ENCODE results near the gene DOCK2.
"Not testable (repeated sequence)": the region's sequence is repeated elsewhere in the genome, so short reads cannot be mapped to it uniquely, and the experiment has no call there.

Gene DOCK2

GRCh38 chr5:169811680-169812079 is 174.6 kb downstream of the DOCK2 start:
- no peak for DNase-seq (ENCODE audit: low read depth in 2 of 2, low spot score in 1 of 2)

- no peak for DNase-seq (ENCODE audit: low read depth in 2 of 2, low spot score in 1 of 2)
These were observed 175.7 kb downstream of the DOCK2 start for GRCh38 chr5:169812786-169813185.

GRCh38 chr5:169814045-169814444 is 177.0 kb downstream of the DOCK2 start:
- no peak for DNase-seq (ENCODE audit: low read depth in 2 of 2, low spot score in 1 of 2)

- DNase-seq (ENCODE audit: low read depth in 2 of 2, low spot score in 1 of 2): no peak
These were observed 177.4 kb downstream of the DOCK2 start for GRCh38 chr5:169814522-169814921.

GRCh38 chr5:169817031-169817430 is 180.0 kb downstream of the DOCK2 start:
- no peak for DNase-seq (ENCODE audit: low read depth in 2 of 2, low spot score in 1 of 2)

- DNase-seq (ENCODE audit: low read depth in 2 of 2, low spot score in 1 of 2): no peak
These were observed 189.5 kb downstream of the DOCK2 start for GRCh38 chr5:169826618-169827017.

- DNase-seq (ENCODE audit: low read depth in 2 of 2, low spot score in 1 of 2): no peak
These were observed 190.7 kb downstream of the DOCK2 start for GRCh38 chr5:169827769-169828168.

GRCh38 chr5:169828385-169828784 is 191.3 kb downstream of the DOCK2 start:
- no peak for DNase-seq (ENCODE audit: low read depth in 2 of 2, low spot score in 1 of 2)

GRCh38 chr5:169831331-169831730 is 194.3 kb downstream of the DOCK2 start:
- no peak for DNase-seq (ENCODE audit: low read depth in 2 of 2, low spot score in 1 of 2)

- no peak for DNase-seq (ENCODE audit: low read depth in 2 of 2, low spot score in 1 of 2)
These were observed 195.2 kb downstream of the DOCK2 start for GRCh38 chr5:169832304-169832703.

- DNase-seq (ENCODE audit: low read depth in 2 of 2, low spot score in 1 of 2): no peak
These were observed 195.8 kb downstream of the DOCK2 start for GRCh38 chr5:169832845-169833244.

- DNase-seq (ENCODE audit: low read depth in 2 of 2, low spot score in 1 of 2): not testable (repeated sequence)
These were observed 196.7 kb downstream of the DOCK2 start for GRCh38 chr5:169833681-169834292.

GRCh38 chr5:169834540-169834939 is 197.5 kb downstream of the DOCK2 start:
- DNase-seq (ENCODE audit: low read depth in 2 of 2, low spot score in 1 of 2): not testable (repeated sequence)

GRCh38 chr5:169836835-169837536 is 199.9 kb downstream of the DOCK2 start:
- DNase-seq (ENCODE audit: low read depth in 2 of 2, low spot score in 1 of 2): no peak

- no peak for DNase-seq (ENCODE audit: low read depth in 2 of 2, low spot score in 1 of 2)
These were observed 200.6 kb downstream of the DOCK2 start for GRCh38 chr5:169837686-169838085.

GRCh38 chr5:169838688-169839087 is 201.6 kb downstream of the DOCK2 start:
- no peak for DNase-seq (ENCODE audit: low read depth in 2 of 2, low spot score in 1 of 2)

GRCh38 chr5:169840405-169840804 is 203.3 kb downstream of the DOCK2 start:
- DNase-seq (ENCODE audit: low read depth in 2 of 2, low spot score in 1 of 2): no peak

- DNase-seq (ENCODE audit: low read depth in 2 of 2, low spot score in 1 of 2): no peak
These were observed 205.6 kb downstream of the DOCK2 start for GRCh38 chr5:169842699-169843098.

GRCh38 chr5:169847519-169847918 is 210.4 kb downstream of the DOCK2 start:
- DNase-seq (ENCODE audit: low read depth in 2 of 2, low spot score in 1 of 2): no peak

- no peak for DNase-seq (ENCODE audit: low read depth in 2 of 2, low spot score in 1 of 2)
These were observed 211.2 kb downstream of the DOCK2 start for GRCh38 chr5:169848271-169848670.

- DNase-seq (ENCODE audit: low read depth in 2 of 2, low spot score in 1 of 2): no peak
These were observed 211.7 kb downstream of the DOCK2 start for GRCh38 chr5:169848792-169849191.

GRCh38 chr5:169850409-169850808 is 213.3 kb downstream of the DOCK2 start:
- DNase-seq (ENCODE audit: low read depth in 2 of 2, low spot score in 1 of 2): no peak

GRCh38 chr5:169851321-169851850 is 214.3 kb downstream of the DOCK2 start:
- no peak for DNase-seq (ENCODE audit: low read depth in 2 of 2, low spot score in 1 of 2)

Data from stimulated activated CD8-positive, alpha-beta memory T cell treated with anti-CD3 and anti-CD28 coated beads, Interleukin-4, amount 100 ng/mL, for 1 hour (primary cell).